Mammary epithelial cell (primary cell): ENCODE measurements around the gene CLEC16A.

ENCODE experiments used
- EZH2 ChIP-seq: IDR thresholded peaks from 2 replicates; pipeline ENCODE4 v1.6.1; 2012; ENCODE audit warnings: low read length, inconsistent platforms, borderline replicate concordance
- TF ChIP-seq, protein P1 (sequence below), 2 donors: IDR thresholded peaks in 1 of 2; conservative IDR thresholded peaks in 1 of 2; 2 replicates each; pipeline ENCODE4 v1.5.1; 2011 to 2012; ENCODE audit warnings: inconsistent platforms in 2 of 2, low read length in 2 of 2, mild to moderate bottlenecking in 2 of 2, control low read depth in 1 of 2, low read depth in 1 of 2; ENCODE audit not compliant: insufficient read depth in 1 of 2; ENCODE audit errors: extremely low read depth in 1 of 2

DNA sequence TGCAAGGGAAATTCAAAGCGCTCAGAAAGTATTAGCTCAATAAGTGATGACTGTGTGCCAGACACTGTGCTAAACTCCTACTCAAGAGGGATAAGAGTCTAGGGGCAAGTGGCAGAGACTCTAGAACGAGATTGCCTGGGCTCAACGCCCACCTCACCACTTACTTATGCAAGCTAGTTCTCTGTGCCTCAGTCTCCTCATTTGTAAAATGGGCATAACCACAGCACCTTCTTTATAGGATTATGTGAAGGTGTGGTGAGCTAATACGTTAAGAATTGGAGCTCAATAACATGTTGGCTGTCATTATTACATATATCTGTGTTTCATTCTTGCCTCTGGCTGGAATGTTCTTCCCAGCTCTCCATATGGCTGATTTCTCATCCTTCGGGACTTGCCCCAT, 17.5 kb upstream of the CLEC16A start:
- TF ChIP-seq, protein P1, sequence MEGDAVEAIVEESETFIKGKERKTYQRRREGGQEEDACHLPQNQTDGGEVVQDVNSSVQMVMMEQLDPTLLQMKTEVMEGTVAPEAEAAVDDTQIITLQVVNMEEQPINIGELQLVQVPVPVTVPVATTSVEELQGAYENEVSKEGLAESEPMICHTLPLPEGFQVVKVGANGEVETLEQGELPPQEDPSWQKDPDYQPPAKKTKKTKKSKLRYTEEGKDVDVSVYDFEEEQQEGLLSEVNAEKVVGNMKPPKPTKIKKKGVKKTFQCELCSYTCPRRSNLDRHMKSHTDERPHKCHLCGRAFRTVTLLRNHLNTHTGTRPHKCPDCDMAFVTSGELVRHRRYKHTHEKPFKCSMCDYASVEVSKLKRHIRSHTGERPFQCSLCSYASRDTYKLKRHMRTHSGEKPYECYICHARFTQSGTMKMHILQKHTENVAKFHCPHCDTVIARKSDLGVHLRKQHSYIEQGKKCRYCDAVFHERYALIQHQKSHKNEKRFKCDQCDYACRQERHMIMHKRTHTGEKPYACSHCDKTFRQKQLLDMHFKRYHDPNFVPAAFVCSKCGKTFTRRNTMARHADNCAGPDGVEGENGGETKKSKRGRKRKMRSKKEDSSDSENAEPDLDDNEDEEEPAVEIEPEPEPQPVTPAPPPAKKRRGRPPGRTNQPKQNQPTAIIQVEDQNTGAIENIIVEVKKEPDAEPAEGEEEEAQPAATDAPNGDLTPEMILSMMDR (conservative IDR thresholded peaks at IDR 0.05 in 1 of 2, IDR thresholded peaks at IDR 0.05 in 1 of 2; ENCODE audit: extremely low read depth in 1 of 2, insufficient read depth in 1 of 2, low read depth in 1 of 2, low read length in 2 of 2), result no peak
- no peak for TF ChIP-seq EZH2
